Psoas muscle (tissue), 8 donors: ENCODE data around the gene KIAA1210. TPM values are rescaled to one million over a fixed set of nuclear protein-coding genes. Genes with fewer than 3 reads are reported as not detected.

Experiments used
- ATAC-seq, 4 donors: fragments of 200-7000 bp; cut with Tn5 transposase; one replicate each; pipeline ENCODE4 v1.9.1; 2020; ENCODE audit warnings: moderate library complexity in 3 of 4, mild to moderate bottlenecking in 2 of 4
- DNase-seq, 2 donors: peaks; one replicate each; pipeline ENCODE4 v3.0.0-alpha.2; 2020
- H3K27ac ChIP-seq: fragments of 200-600 bp; one replicate; pipeline ENCODE4 v1.8.0; 2022
- H3K27me3 ChIP-seq, 3 donors: fragments of 200-600 bp in 1 of 3; one replicate each; pipeline versions ENCODE4 v1.6.1 to v1.8.0; 2013 to 2022; ENCODE audit warnings: low read length in 2 of 3, mild to moderate bottlenecking in 2 of 3, moderate library complexity in 1 of 3; ENCODE audit not compliant: insufficient read depth in 3 of 3
- H3K36me3 ChIP-seq, 2 donors: fragments of 200-600 bp in 1 of 2; one replicate each; pipeline versions ENCODE4 v1.6.1 to v1.8.0; 2013 to 2022; ENCODE audit warnings: low read depth in 1 of 2, mild to moderate bottlenecking in 1 of 2, moderate library complexity in 1 of 2; ENCODE audit not compliant: insufficient read depth in 1 of 2
- H3K4me1 ChIP-seq: fragments of 200-600 bp; one replicate; pipeline ENCODE4 v1.8.0; 2022
- H3K4me3 ChIP-seq: fragments of 200-600 bp; one replicate; pipeline ENCODE4 v1.8.0; 2022; ENCODE audit warnings: mild to moderate bottlenecking
- H3K9me3 ChIP-seq: fragments of 200-600 bp; one replicate; pipeline ENCODE4 v1.8.0; 2022
- CTCF ChIP-seq: fragments of 200-600 bp; IDR thresholded peaks from one replicate; pipeline ENCODE4 v1.8.0; 2022; ENCODE audit warnings: antibody characterized with exemption
- WGBS, 3 donors: extraction: QIAGEN DNeasy Blood & Tissue Kit; methylation state at CpG; one replicate each; pipeline versions ENCODE4 v1.1.6 to v1.1.7; 2013; 5-methylcytosine and 5-hydroxymethylcytosine counted together
- intact Hi-C, 2 donors: fragments of 100-400 bp; cut with DNase I; formaldehyde crosslinking; loops; one replicate each; pipeline versions ENCODE4 v1.11.0 to v1.14.2; 2022
- polyA plus RNA-seq, 3 donors: library from polyadenylated mRNA; stranded (reverse); fragments of 200-250 nt; gene quantifications; one replicate each; pipeline ENCODE4 v1.2.3, GENCODE V29; 2013
- total RNA-seq, 4 donors: library from RNA; stranded (reverse); fragmentation: NEBNext Ultra II Directional in 2 of 4; extraction: Animal tissue kit (Norgen Biotek cat#: 25700) in 2 of 4; gene quantifications; one replicate each; pipeline versions ENCODE4 v1.2.1 to v1.2.4, GENCODE V29; 2021 to 2023
- donor health status: healthy with polysubstance abuse.
- donor health status: DM: no; HTN: no; CAD: no; lungs with moderate emphysema.
- donor health status: Bipolar disorder and iron deficiency.
- donor health status: healthy.
- donor health status: DM: yes; HTN: yes; CAD: no.
- donor health status: DM: no; HTN: no; CAD: no.
- donor health status: DM: no; HTN: no; CAD: no.
- donor health status: DM: yes; HTN: yes; CAD: no.

Gene KIAA1210
- total and polyA plus RNA-seq, 7 donors: not detected

- ATAC-seq: no peak
- intact Hi-C loops: no loop called here
Observed at GRCh38 chrX:119107206-119107605, 20.4 kb downstream of the KIAA1210 start.

GRCh38 chrX:119105826-119106225 lies 21.8 kb downstream of the KIAA1210 start:
- intact Hi-C loops: no loop called here
- no peak for TF ChIP-seq CTCF
- Histone ChIP-seq H3K36me3 (no peaks in the 10 kb centered on the region), H3K27ac (no peak overlapping the region), H3K9me3 (no peaks in the 10 kb centered on the region), H3K4me3 (no peak overlapping the region), H3K27me3 (peaks cover 0 to 6% (median 0%) of the 10 kb centered on the region in 3 donors), H3K4me1 (no peaks in the 10 kb centered on the region)
- ATAC-seq (no peak), DNase-seq (no peak)

More at GRCh38 chrX:119107206-119107605, 20.4 kb downstream of the KIAA1210 start:
- Histone ChIP-seq H3K27ac (no peak overlapping the region), H3K36me3 (no peaks in the 10 kb centered on the region), H3K4me3 (no peak overlapping the region), H3K9me3 (no peaks in the 10 kb centered on the region), H3K4me1 (no peaks in the 10 kb centered on the region), H3K27me3 (peaks cover 0 to 4% (median 0%) of the 10 kb centered on the region in 3 donors)
- no peak for DNase-seq
- no peak for TF ChIP-seq CTCF

- Histone ChIP-seq H3K4me1 (no peaks in the 10 kb centered on the region), H3K27ac (no peak overlapping the region), H3K27me3 (peaks cover 0 to 6% (median 0%) of the 10 kb centered on the region in 3 donors), H3K36me3 (no peaks in the 10 kb centered on the region), H3K9me3 (no peaks in the 10 kb centered on the region), H3K4me3 (no peak overlapping the region)
- WGBS, 3 donors: 63 to 76% (median 69%) methylated on average over 1 of the region's 1 CpG
- no peak for DNase-seq
- intact Hi-C loops: no loop called here
- no peak for TF ChIP-seq CTCF
- ATAC-seq: no peak
Observed at GRCh38 chrX:119101168-119101567, 26.4 kb downstream of the KIAA1210 start.

GRCh38 chrX:119095936-119096335 lies 31.7 kb downstream of the KIAA1210 start:
- no peak for TF ChIP-seq CTCF
- H3K27ac ChIP-seq: no peak overlapping the region
- H3K4me3 ChIP-seq: no peak overlapping the region
- intact Hi-C loops: no loop called here
- DNase-seq (no peak), ATAC-seq (no peak)
- H3K27me3 ChIP-seq: peaks cover 0 to 3% (median 0%) of the 10 kb centered on the region in 3 donors
- H3K4me1 ChIP-seq: no peaks in the 10 kb centered on the region
- no peaks in the 10 kb centered on the region for H3K9me3 ChIP-seq
- H3K36me3 ChIP-seq: no peaks in the 10 kb centered on the region

GRCh38 chrX:119094819-119095218 lies 32.8 kb downstream of the KIAA1210 start:
- peaks cover 0 to 6% (median 0%) of the 10 kb centered on the region in 3 donors for H3K27me3 ChIP-seq
- H3K4me3 ChIP-seq: no peak overlapping the region
- H3K27ac ChIP-seq: no peak overlapping the region
- H3K4me1 ChIP-seq: no peaks in the 10 kb centered on the region
- TF ChIP-seq CTCF: no peak
- H3K36me3 ChIP-seq: no peaks in the 10 kb centered on the region
- DNase-seq (no peak), ATAC-seq (no peak)
- H3K9me3 ChIP-seq: no peaks in the 10 kb centered on the region
- 52 to 88% (median 78%) methylated on average over 3 of the region's 3 CpGs for WGBS, 3 donors
- intact Hi-C loops: no loop called here
